Mucosa of descending colon (tissue), 3 donors: ENCODE measurements around the gene TMEM271. TPM values are rescaled to one million over a fixed set of nuclear protein-coding genes. Genes with fewer than 3 reads are reported as not detected.

Experiments used
- ATAC-seq: fragments of 200-7000 bp; cut with Tn5 transposase; one replicate; pipeline ENCODE4 v1.9.1; 2020; ENCODE audit warnings: mild to moderate bottlenecking, moderate library complexity
- DNase-seq, 3 donors: peaks; one replicate each; pipeline ENCODE4 v3.0.0-alpha.2; 2020
- H3K36me3 ChIP-seq: fragments of 200-600 bp; one replicate; pipeline ENCODE4 v1.8.0; 2021; ENCODE audit warnings: low read depth, mild to moderate bottlenecking
- H3K4me1 ChIP-seq: fragments of 200-600 bp; one replicate; pipeline ENCODE4 v1.8.0; 2021; ENCODE audit warnings: low read depth, mild to moderate bottlenecking
- H3K4me3 ChIP-seq: fragments of 200-600 bp; one replicate; pipeline ENCODE4 v1.8.0; 2021; ENCODE audit warnings: mild to moderate bottlenecking
- H3K9me3 ChIP-seq: fragments of 200-600 bp; one replicate; pipeline ENCODE4 v1.8.0; 2021; ENCODE audit warnings: mild to moderate bottlenecking
- intact Hi-C, 2 donors: fragments of 100-400 bp; cut with DNase I in 1 of 2; cut with micrococcal nuclease in 1 of 2; formaldehyde crosslinking; loops; one replicate each; pipeline versions ENCODE4 v1.11.0 to v1.11.1; 2022; cut with DNase I, micrococcal nuclease
- total RNA-seq, 3 donors: library from RNA; stranded (reverse); fragmentation: NEBNext Ultra II Directional in 2 of 3; extraction: Animal tissue kit (Norgen Biotek cat#: 25700) in 2 of 3; gene quantifications; one replicate each; pipeline versions ENCODE4 v1.2.1 to v1.2.4, GENCODE V29; 2021 to 2023
- TF ChIP-seq, protein P1 (sequence below): fragments of 200-600 bp; IDR thresholded peaks from one replicate; pipeline ENCODE4 v1.8.0; 2022; ENCODE audit warnings: antibody characterized with exemption, mild to moderate bottlenecking
- donor health status: DM: no; HTN: no; CAD: no; lungs with moderate emphysema.
- donor health status: DM: no; HTN: no; CAD: no.
- donor health status: DM: no; HTN: yes; CAD: no.

The TMEM271 gene
- total RNA-seq, 3 donors from 2014 or later: 0.35 TPM; not detected in 2

DNA sequence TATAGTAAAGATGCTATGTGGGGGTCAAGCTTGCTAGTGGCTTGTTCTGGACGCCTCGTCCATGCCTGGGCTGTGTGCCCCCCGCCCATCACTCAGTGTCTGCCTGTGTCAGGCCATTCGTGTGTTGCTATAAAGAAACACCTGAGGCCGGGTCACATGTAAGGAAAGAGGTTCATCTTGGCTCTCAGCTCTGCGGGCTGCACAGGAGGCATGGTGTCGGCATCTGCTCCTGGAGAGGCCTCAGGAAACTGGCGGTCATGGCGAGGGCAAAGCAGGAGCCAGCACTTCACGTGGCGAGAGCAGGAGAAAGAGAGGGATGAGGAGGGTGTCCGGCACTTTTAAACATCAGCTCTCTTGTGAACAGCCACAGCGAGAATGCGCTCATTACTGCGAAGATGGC lies 51.9 kb downstream of the TMEM271 start:
- TF ChIP-seq, protein P1, sequence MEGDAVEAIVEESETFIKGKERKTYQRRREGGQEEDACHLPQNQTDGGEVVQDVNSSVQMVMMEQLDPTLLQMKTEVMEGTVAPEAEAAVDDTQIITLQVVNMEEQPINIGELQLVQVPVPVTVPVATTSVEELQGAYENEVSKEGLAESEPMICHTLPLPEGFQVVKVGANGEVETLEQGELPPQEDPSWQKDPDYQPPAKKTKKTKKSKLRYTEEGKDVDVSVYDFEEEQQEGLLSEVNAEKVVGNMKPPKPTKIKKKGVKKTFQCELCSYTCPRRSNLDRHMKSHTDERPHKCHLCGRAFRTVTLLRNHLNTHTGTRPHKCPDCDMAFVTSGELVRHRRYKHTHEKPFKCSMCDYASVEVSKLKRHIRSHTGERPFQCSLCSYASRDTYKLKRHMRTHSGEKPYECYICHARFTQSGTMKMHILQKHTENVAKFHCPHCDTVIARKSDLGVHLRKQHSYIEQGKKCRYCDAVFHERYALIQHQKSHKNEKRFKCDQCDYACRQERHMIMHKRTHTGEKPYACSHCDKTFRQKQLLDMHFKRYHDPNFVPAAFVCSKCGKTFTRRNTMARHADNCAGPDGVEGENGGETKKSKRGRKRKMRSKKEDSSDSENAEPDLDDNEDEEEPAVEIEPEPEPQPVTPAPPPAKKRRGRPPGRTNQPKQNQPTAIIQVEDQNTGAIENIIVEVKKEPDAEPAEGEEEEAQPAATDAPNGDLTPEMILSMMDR: no peak
- H3K9me3 ChIP-seq: no peaks in the 10 kb centered on the region
- H3K36me3 ChIP-seq: peaks cover 9% of the 10 kb centered on the region
- no peaks in the 10 kb centered on the region for H3K4me1 ChIP-seq
- no peak for DNase-seq
- intact Hi-C loops: no loop called here
- ATAC-seq: no peak
- H3K4me3 ChIP-seq: no peak overlapping the region

Other genes with a start within 250 kb of the TMEM271 start
- gene ZNF141, start 238.5 kb downstream of the TMEM271 start, total RNA-seq: 10 to 100 TPM; 21.1 to 27.6 (median 23.9) TPM
- 10 to 100 TPM; 23.3 to 32.1 (median 25.9) TPM for gene ZNF721, start 77.1 kb downstream of the TMEM271 start, total RNA-seq
- gene PIGG, start 77.1 kb downstream of the TMEM271 start, total RNA-seq: 10 to 100 TPM; 57.2 to 74.4 (median 65.8) TPM
- 1 to 10 TPM; 1.0 to 2.9 (median 1.2) TPM for gene PDE6B, start 49.3 kb upstream of the TMEM271 start, total RNA-seq
- gene ATP5ME, start 98.0 kb upstream of the TMEM271 start, total RNA-seq: 100 to 1,000 TPM; 330 to 467 (median 399) TPM
- gene MYL5, start 98.2 kb upstream of the TMEM271 start, total RNA-seq: 10 to 100 TPM; 26.1 to 52.5 (median 50.7) TPM
- 10 to 100 TPM in 2 of 3 donors, 1 to 10 TPM in 1; 9.9 to 14.1 (median 11.5) TPM for gene SLC49A3, start 112.9 kb upstream of the TMEM271 start, total RNA-seq
- 10 to 100 TPM; 45.5 to 66.9 (median 56.7) TPM for gene PCGF3, start 129.5 kb upstream of the TMEM271 start, total RNA-seq
- 1 to 10 TPM; 1.9 to 3.4 (median 2.7) TPM for gene CPLX1, start 249.8 kb upstream of the TMEM271 start, total RNA-seq